HG02943 (cell line): Measurements from ENCODE around the gene LZTS3.
A peak's percentile ranks its signal among the peaks of the same experiment; 100 is the strongest.
"Not testable (repeated sequence)": the region's sequence is repeated elsewhere in the genome, so short reads cannot be mapped to it uniquely, and the experiment has no call there.

ENCODE experiments used
- ATAC-seq: cut with Tn5 transposase; IDR thresholded peaks from one replicate; pipeline ENCODE4 v1.9.1; 2021; ENCODE audit warnings: mild to moderate bottlenecking, low read depth, moderate library complexity; ENCODE audit not compliant: unreplicated experiment

The LZTS3 gene

DNA sequence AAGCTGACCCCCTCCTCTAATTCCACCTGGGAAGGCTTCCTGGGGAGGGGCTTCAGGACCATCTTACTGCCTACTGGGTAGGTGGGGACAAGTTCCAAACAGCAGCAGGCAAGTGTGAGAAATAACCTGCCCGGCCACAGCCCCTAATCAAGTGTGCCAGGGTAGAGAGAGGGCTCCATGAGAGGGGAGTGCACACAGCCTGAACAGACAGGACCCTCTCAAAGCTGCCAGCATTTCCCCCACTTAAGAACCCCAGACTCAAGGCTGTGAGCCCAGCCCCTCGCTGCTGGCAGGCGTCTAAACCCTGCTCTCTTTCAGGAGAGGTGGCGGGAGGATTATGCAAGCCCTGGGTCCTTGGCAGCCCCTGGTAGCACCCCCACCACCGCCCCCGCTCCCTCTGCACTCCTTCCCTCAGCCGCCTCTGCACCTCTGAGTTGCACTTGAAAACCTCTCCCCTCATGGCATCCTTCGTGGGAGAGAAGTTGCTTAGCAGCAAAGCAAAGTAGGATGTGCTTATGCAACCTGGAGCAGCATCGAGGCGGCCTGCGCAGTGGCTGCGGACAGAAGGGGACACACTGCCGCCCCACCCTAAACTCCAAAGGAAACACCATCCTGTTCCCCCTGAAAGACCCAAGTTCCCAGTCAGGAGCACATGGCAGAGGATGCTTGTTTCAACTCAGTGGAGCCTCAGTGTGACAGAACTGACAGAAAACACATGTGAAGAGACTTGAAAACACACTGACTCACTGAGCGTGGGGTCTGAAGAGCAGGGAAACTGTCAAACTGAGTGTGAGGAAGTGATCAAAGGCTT lies 20.7 kb upstream of the LZTS3 start:
- ATAC-seq: no peak

GRCh38 chr20:3192226-3193015 lies 19.1 kb upstream of the LZTS3 start:
- ATAC-seq: no peak

DNA sequence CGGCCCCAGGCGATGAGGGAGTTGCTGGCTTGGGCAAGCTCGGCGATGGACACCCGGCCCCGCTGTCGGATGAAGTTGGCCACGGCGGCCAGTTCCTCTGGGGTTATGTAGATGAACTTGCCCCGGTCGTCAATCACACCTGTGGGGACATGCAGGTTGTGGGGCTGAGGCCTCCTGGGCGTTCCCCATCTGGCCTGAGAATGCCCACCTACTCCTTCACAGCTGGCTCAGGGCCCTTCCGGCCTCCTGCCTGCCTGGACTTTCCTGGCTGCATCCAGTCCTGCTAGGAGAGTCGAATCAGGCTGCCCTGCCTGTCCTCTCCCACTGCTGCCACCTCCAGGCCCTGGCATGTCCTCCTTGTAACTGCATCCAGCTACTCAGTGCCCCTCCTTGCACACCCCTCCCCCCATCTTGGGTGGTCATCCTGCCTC lies 17.3 kb upstream of the LZTS3 start:
- ATAC-seq: no peak

DNA sequence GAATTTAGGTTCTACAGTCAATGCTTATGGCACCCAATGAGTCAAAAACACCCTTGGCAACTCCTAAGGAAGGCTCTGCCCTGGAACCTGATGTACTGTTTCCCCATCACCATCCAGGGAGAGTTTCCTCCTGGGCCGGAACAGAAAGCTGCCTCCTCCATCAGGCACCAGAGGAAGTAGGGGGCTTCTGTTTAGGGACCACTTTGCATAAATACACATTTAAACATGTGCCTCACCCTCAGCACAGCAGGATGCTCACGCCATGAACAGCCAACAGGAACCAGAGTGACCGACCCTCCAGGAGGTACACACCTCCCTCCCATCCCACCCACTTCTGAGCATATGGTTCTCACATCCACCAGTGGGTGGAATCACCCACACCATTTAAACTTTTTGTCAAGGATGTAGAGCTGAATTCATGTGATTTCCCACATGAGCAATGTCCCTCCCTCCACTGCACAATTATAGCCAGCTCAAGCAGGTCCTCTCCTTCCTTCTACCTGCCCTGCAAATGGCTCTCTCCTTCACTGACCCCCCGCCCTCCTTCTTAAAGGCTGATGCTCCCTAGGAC lies 16.3 kb upstream of the LZTS3 start:
- ATAC-seq: no peak

DNA sequence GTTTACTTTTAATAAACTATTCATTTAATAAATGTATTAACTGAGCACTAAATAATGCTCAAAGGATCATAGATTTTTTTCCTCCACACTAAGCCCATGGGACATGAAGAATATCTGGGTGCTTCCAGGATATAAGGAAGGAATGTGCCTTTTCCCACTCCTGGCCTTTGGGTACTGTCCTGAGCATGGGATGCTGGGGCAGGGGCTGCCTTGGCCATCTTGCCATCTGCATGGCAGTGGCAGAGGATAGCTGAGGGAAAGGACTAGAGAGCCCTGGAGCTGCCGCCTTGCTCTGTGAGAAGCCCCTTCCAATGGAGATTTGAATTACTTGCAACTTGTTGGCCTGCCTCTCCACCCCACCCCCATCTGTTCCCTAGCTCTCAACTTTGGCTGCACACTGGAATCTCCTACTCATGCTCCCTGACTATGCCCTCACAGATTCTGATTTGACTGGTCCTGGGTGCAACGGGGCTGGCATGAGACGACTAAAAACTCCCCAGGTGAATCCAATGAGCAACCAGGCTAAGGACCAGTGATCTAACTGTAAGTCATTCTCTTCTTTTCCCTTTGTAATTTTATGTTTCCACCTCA lies 15.6 kb upstream of the LZTS3 start:
- no peak for ATAC-seq

- ATAC-seq: not testable (repeated sequence)
Measured at GRCh38 chr20:3187861-3188260, 14.5 kb upstream of the LZTS3 start.

DNA sequence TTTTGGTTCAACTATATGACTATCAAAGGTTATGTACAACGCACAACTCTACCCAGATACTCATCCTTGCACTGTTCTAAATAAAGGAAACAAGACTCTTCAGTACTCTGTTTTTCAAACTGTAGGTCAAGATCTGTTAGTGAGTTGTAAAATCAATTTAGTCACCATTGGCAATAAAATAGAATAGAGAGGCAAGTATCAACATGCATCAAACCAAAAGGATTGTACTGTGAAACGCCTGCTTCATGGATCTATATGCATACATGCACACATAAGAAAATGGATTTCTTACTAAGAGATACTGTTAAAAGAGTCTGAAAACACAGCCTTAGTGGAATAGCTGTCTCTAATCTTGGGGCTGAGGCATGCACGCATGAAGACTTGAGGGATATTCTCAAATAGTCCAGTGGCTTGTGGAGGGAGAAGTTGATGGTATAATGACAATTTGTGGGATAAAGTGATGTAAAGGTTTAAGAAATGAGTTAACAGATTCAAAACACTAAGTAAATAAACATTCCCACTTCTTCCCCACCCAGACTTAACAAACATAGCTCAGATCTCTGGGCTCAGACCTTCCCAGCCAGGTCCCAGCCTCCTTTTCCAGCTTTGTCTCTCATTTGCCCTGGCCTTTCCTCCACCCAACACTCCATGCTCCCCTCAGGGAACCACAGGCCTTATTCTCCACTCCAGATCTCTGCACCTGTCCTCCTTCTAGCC lies 10.7 kb upstream of the LZTS3 start:
- no peak for ATAC-seq

DNA sequence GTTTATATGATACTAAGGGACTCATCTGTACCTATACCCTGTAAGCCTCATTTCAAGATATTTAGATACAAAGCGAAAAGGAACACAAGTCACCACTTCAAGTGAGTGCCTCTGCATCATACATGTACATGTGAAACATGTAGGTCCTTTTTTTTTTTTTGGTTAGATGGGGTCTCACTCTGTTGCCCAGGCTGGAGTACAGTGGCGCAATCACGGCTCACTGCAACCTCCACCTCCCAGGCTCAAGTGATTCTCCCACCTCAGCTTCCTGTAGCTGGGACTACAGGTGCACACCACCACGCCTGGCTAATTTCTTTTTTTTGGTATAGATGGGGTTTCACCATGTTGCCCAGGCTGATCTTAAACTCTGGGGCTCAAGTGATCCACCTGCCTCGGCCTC lies 9.1 kb upstream of the LZTS3 start:
- not testable (repeated sequence) for ATAC-seq

GRCh38 chr20:3181270-3181669 lies 7.9 kb upstream of the LZTS3 start:
- ATAC-seq: no peak

DNA sequence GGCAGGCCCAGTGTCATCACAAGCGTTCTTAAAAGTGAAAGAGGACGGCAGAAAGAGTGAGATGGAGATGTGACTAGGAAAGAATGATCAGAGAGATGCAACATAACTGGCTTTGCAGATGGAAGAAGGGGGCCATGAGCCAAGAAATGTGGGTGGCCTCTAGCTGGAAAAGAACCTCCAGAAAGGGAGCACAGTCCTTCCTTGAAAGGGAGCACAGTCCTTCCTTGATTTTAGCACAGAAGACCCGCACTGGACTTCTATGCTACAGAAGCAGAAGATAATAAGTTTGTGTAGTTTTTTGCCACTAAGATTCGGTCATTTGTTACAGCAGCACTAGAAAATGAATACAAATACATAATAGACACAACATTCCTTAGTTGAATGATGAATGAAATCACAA lies 7.0 kb upstream of the LZTS3 start:
- no peak for ATAC-seq

DNA sequence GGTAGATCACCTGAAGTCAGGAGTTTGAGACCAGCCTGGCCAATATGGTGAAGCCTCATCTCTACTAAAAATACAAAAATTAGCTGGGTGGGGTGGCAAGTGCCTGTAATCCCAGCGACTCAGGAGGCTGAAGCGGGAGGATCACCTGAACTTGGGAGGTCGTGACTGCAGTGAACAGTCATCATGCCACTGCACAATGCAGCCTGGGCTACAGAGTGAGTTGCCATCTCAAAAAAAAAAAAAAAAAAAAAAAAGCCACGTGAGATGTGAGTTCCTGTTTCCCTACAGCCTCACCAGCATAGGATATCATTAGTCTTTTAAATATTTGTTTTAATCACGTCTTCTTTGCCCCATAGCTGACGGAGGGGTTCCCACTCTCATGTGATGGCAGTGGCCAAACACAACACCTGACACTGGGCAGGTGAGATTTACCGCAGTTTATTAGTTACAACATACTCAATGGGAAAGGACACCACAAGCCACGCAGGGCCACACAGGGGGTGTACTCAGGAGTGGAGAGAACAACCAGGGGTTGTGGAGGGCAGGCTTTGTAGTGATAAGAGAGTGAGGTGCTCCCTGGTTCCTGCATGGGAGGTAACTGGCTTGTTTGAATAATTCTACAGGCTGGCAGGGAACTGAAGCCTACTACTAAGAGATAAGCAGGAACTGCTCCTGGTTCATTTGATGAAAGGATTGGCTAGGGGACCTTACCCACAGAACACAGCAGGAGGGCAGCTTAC lies 4.6 kb upstream of the LZTS3 start:
- no peak for ATAC-seq

- ATAC-seq: no peak
Measured at GRCh38 chr20:3175270-3175669, 1.9 kb upstream of the LZTS3 start.

- no peak for ATAC-seq
Measured at GRCh38 chr20:3174442-3175261, 1.3 kb upstream of the LZTS3 start.

- ATAC-seq: peak; percentile 13
Measured at GRCh38 chr20:3173610-3174441, 477 bp upstream of the LZTS3 start.

GRCh38 chr20:3172126-3172932 lies 1.0 kb downstream of the LZTS3 start:
- no peak for ATAC-seq

DNA sequence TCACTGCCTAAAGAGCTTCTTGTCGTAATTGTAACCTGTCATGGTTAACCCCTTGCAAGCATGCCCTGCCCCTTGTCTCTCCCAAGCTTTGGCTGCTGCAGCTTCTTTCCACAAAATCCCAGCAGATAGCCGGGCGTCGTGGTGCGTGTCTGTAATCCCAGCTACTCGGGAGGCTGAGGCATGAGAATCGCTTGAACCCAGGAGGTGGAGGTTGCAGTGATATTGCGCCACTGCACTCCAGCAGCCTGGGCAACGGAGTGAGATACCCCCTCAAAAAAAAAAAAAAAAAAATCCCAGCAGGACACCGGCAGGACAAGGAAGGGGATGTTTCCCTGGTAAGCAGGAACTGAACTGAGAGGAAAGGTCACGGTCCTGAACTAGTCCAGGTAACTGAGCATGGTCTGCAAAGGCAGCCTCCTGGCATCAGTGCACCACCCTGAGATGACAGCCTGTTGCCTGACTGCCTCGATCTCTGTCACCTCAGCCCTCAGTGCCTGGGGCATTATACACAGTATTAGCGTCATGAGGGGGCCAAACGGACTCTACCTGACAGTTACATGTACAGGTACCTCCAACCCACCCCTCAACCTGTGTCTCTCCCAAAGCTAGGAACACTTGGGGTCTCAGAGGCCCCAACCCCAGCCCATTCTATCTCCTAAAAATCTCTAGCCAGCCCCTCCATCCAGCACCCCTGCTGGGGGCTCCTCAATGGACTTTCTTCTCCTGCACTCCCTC lies 1.8 kb downstream of the LZTS3 start:
- ATAC-seq: no peak
